K562 (cell line): ENCODE results near the gene MAK. TPM values are rescaled to one million over a fixed set of nuclear protein-coding genes. Genes with fewer than 3 reads are reported as not detected.

Experiments used
- C11orf30 ChIP-seq: fragments of 450-650 bp; IDR thresholded peaks from 2 replicates; pipeline ENCODE4 v1.6.1; 2016; ENCODE audit warnings: low read depth, mild to moderate bottlenecking
- DIDO1 ChIP-seq: fragments of 450-650 bp; IDR thresholded peaks from 2 replicates; pipeline ENCODE4 v1.6.1; 2016; ENCODE audit warnings: low read depth, missing biosample characterization, missing genetic modification characterization
- DPF2 ChIP-seq: fragments of 450-650 bp; IDR thresholded peaks from 2 replicates; pipeline ENCODE4 v1.6.1; 2016
- E2F6 ChIP-seq, 2 experiments: IDR thresholded peaks; 2 replicates each; pipeline ENCODE4 v1.6.1; 2011; ENCODE audit warnings: borderline replicate concordance in 1 of 2, control low read depth in 1 of 2, low read depth in 1 of 2, low read length in 1 of 2, mild to moderate bottlenecking in 1 of 2, mixed read lengths in 1 of 2, moderate library complexity in 1 of 2; ENCODE audit not compliant: insufficient read depth in 1 of 2, insufficient read length in 1 of 2, poor library complexity in 1 of 2, severe bottlenecking in 1 of 2; ENCODE audit errors: extremely low read depth in 1 of 2
- FOSL1 ChIP-seq: fragments of 200-800 bp; sonication (Bioruptor generic); conservative IDR thresholded peaks from 2 replicates; pipeline ENCODE4 v1.6.1; 2016; ENCODE audit warnings: missing genetic modification characterization, missing compliant biosample characterization
- MAFG ChIP-seq: fragments of 450-650 bp; conservative IDR thresholded peaks from 2 replicates; pipeline ENCODE4 v1.6.1; 2016; ENCODE audit warnings: missing genetic modification characterization, missing compliant biosample characterization
- SMARCA4 ChIP-seq: fragments of 450-650 bp; IDR thresholded peaks from 2 replicates; pipeline ENCODE4 v1.6.1; 2016
- SMARCB1 ChIP-seq: IDR thresholded peaks from 2 replicates; pipeline ENCODE4 v1.6.1; 2011; ENCODE audit warnings: improper control_type of control experiment, low read depth; ENCODE audit not compliant: insufficient read length
- SUPT5H ChIP-seq: fragments of 450-650 bp; IDR thresholded peaks from 2 replicates; pipeline ENCODE4 v1.6.1; 2016
- TGIF2 ChIP-seq: sonication (generic); formaldehyde crosslinking; IDR thresholded peaks from 2 replicates; pipeline ENCODE4 v1.8.1; 2022; ENCODE audit warnings: mild to moderate bottlenecking, missing genetic modification reagents, moderate library complexity
- THAP12 ChIP-seq: fragments of 250-450 bp; sonication (Bioruptor Pico); IDR thresholded peaks from 2 replicates; pipeline ENCODE4 v1.9.0; 2021; ENCODE audit warnings: mild to moderate bottlenecking, inconsistent platforms
- ZNF699 ChIP-seq: fragments of 250-450 bp; sonication (Bioruptor Pico); IDR thresholded peaks from 2 replicates; pipeline ENCODE4 v1.8.0; 2021; ENCODE audit warnings: mild to moderate bottlenecking, moderate library complexity; ENCODE audit not compliant: insufficient replicate concordance
- ZZZ3 ChIP-seq: fragments of 450-650 bp; IDR thresholded peaks from 2 replicates; pipeline ENCODE4 v1.6.1; 2016; ENCODE audit warnings: antibody characterized with exemption, mild to moderate bottlenecking, moderate library complexity
- polyA plus RNA-seq, 8 experiments: library from polyadenylated mRNA; depleted of rRNA in 4 of 8; stranded (reverse) in 5 of 8; unstranded in 3 of 8; fragments of >200 nt; fragmentation: Nextera tagmentation in 2 of 8; fragmentation: Illumina TruSeq in 1 of 8; extraction: Ambion mirVana in 2 of 8; extraction: Trizol in 1 of 8; gene quantifications; 2 replicates each; pipeline versions ENCODE4 v1.2.1 to v1.2.3, GENCODE V29; 2011 to 2014; ENCODE audit warnings: inconsistent platforms in 1 of 8, missing spikeins in 1 of 8
- total RNA-seq, 7 experiments: library from RNA; depleted of rRNA in 6 of 7; stranded (reverse); fragments of >200 nt in 6 of 7; fragmentation: Illumina TruSeq in 2 of 7; extraction: Trizol in 2 of 7; gene quantifications; 2 replicates each; pipeline versions ENCODE4 v1.2.1 to v1.2.3, GENCODE V29; 2011 to 2021; ENCODE audit warnings: low replicate concordance in 1 of 7
- TF ChIP-seq, protein P1 (sequence below): fragments of 250-450 bp; sonication (Bioruptor Pico); IDR thresholded peaks from 2 replicates; pipeline ENCODE4 v1.5.0; 2021; ENCODE audit warnings: mild to moderate bottlenecking, borderline replicate concordance
- TF ChIP-seq, protein P2 (sequence below): fragments of 200-800 bp; sonication (Bioruptor generic); IDR thresholded peaks from 2 replicates; pipeline ENCODE4 v1.6.1; 2016; ENCODE audit warnings: missing genetic modification characterization, missing compliant biosample characterization
- TF ChIP-seq, protein P3 (sequence below): fragments of 250-450 bp; sonication (Bioruptor Pico); IDR thresholded peaks from 2 replicates; pipeline ENCODE4 v1.4.0; 2020; ENCODE audit warnings: mild to moderate bottlenecking, moderate library complexity

Gene MAK
- total and polyA plus RNA-seq, 9 of the 15 experiments (the other 6 are each of a cell fraction or from before 2014, with no cell fraction given): 0.25 to 1.1 (median 0.53) TPM

DNA sequence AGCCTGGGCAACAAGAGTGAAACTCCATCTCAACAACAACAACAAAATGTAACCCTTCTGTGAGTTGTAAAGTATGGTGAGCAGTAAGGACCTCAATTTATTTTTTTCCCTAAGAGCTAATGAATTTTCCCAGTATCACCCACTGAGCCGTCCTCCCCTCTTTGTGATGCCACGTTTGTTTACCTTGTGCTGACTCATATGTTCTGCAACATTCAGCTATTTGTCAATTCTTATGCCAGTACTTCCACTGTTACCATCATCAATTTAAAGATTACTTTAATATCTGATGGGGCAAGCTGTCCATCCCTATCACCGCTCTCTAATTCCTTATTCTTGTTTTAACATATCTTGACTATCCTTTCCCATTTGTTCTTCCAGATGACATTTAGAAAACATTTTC is 37.5 kb downstream of the MAK start (continued):
- TF ChIP-seq, protein P1, sequence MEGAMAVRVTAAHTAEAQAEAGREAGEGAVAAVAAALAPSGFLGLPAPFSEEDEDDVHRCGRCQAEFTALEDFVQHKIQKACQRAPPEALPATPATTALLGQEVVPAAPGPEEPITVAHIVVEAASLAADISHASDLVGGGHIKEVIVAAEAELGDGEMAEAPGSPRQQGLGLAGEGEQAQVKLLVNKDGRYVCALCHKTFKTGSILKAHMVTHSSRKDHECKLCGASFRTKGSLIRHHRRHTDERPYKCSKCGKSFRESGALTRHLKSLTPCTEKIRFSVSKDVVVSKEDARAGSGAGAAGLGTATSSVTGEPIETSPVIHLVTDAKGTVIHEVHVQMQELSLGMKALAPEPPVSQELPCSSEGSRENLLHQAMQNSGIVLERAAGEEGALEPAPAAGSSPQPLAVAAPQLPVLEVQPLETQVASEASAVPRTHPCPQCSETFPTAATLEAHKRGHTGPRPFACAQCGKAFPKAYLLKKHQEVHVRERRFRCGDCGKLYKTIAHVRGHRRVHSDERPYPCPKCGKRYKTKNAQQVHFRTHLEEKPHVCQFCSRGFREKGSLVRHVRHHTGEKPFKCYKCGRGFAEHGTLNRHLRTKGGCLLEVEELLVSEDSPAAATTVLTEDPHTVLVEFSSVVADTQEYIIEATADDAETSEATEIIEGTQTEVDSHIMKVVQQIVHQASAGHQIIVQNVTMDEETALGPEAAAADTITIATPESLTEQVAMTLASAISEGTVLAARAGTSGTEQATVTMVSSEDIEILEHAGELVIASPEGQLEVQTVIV (CRISPR knock-in tag): no peak
- TF ChIP-seq SMARCA4: 0 out of 2 replicates have a peak, but pooled peaks have one; percentile 14
- TF ChIP-seq, protein P2, sequence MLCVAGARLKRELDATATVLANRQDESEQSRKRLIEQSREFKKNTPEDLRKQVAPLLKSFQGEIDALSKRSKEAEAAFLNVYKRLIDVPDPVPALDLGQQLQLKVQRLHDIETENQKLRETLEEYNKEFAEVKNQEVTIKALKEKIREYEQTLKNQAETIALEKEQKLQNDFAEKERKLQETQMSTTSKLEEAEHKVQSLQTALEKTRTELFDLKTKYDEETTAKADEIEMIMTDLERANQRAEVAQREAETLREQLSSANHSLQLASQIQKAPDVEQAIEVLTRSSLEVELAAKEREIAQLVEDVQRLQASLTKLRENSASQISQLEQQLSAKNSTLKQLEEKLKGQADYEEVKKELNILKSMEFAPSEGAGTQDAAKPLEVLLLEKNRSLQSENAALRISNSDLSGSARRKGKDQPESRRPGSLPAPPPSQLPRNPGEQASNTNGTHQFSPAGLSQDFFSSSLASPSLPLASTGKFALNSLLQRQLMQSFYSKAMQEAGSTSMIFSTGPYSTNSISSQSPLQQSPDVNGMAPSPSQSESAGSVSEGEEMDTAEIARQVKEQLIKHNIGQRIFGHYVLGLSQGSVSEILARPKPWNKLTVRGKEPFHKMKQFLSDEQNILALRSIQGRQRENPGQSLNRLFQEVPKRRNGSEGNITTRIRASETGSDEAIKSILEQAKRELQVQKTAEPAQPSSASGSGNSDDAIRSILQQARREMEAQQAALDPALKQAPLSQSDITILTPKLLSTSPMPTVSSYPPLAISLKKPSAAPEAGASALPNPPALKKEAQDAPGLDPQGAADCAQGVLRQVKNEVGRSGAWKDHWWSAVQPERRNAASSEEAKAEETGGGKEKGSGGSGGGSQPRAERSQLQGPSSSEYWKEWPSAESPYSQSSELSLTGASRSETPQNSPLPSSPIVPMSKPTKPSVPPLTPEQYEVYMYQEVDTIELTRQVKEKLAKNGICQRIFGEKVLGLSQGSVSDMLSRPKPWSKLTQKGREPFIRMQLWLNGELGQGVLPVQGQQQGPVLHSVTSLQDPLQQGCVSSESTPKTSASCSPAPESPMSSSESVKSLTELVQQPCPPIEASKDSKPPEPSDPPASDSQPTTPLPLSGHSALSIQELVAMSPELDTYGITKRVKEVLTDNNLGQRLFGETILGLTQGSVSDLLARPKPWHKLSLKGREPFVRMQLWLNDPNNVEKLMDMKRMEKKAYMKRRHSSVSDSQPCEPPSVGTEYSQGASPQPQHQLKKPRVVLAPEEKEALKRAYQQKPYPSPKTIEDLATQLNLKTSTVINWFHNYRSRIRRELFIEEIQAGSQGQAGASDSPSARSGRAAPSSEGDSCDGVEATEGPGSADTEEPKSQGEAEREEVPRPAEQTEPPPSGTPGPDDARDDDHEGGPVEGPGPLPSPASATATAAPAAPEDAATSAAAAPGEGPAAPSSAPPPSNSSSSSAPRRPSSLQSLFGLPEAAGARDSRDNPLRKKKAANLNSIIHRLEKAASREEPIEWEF: no peak
- TF ChIP-seq DIDO1: no peak
- peak; percentile 80 for TF ChIP-seq C11orf30
- peak; percentile 55 for TF ChIP-seq MAFG (tag)
- TF ChIP-seq DPF2: no peak
- no peak for TF ChIP-seq ZZZ3
- no peak for TF ChIP-seq SUPT5H
- no peak for TF ChIP-seq TGIF2 (CRISPR knock-in tag)
- no peak for TF ChIP-seq SMARCB1
- no peak for TF ChIP-seq E2F6 (IDR thresholded peaks at IDR 0.05; ENCODE audit: borderline replicate concordance in 1 of 2, extremely low read depth in 1 of 2, insufficient read depth in 1 of 2, insufficient read length in 1 of 2, low read depth in 1 of 2, low read length in 1 of 2, poor library complexity in 1 of 2, severe bottlenecking in 1 of 2)
- TF ChIP-seq FOSL1 (tag): peak; percentile 50; the same call in 1 of the 2 replicates
- no peak for TF ChIP-seq THAP12 (CRISPR knock-in tag)
- TF ChIP-seq, protein P3, sequence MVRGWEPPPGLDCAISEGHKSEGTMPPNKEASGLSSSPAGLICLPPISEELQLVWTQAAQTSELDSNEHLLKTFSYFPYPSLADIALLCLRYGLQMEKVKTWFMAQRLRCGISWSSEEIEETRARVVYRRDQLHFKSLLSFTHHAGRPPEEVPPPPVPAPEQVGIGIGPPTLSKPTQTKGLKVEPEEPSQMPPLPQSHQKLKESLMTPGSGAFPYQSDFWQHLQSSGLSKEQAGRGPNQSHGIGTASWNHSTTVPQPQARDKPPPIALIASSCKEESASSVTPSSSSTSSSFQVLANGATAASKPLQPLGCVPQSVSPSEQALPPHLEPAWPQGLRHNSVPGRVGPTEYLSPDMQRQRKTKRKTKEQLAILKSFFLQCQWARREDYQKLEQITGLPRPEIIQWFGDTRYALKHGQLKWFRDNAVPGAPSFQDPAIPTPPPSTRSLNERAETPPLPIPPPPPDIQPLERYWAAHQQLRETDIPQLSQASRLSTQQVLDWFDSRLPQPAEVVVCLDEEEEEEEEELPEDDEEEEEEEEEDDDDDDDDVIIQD (CRISPR knock-in tag): no peak
- no peak for TF ChIP-seq ZNF699
